Loucy (cell line): ENCODE measurements around the gene DCAF10.

Source experiments
- EZH2phosphoT487 ChIP-seq: fragments of 200-600 bp; IDR thresholded peaks from 2 replicates; pipeline ENCODE4 v1.6.1; 2018; ENCODE audit warnings: antibody characterized with exemption, mild to moderate bottlenecking, moderate library complexity, borderline replicate concordance
- TF ChIP-seq, protein P1 (sequence below): fragments of 200-600 bp; sonication (generic); conservative IDR thresholded peaks from 2 replicates; pipeline ENCODE4 v1.5.1; 2014; ENCODE audit warnings: mild to moderate bottlenecking, antibody characterized with exemption, low read length

DNA sequence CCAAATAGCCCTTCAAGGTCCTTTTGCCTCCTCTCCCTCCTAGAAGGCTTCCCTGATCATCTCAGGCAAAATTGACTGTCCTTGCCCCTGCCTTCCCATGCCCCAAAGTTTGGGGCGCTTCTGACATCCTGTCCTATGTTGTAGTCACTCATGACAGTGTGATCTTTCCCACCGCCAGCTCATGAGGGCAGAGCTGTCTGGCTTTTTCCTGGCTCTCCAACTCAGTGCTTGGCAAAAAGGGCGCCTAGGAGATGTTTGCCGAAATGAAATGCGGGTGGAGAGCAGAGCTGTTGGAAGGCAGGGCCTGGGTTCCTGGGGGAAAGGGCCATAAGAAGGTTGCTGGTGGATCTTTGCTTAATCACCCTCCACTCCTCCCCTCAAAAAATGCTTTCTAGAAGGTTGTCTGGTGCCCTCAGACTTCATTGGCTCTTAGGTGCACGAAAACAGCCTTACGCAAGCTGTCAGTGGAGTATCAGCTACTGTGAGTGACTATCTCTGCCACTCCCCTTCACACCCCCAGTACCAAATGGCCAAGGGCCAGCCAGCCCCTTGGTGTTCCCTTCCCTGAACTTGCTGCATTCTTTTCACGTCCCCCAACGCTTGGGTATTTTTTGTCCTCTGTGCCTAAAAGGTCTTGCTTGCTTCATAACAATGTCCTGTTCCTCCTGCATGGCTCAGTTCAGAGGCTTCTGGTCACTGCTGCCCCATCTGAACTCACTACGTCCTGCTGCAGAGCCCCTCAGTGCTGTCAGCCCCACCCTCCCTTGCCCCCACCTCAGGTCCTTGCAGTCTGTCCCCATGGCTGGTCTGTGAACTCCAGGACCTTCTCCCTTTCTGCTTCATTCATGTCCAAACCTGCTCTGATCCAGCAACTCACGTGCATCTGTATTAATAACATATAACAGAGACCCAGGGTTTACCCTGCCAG, 106.0 kb downstream of the DCAF10 start:
- TF ChIP-seq, protein P1, sequence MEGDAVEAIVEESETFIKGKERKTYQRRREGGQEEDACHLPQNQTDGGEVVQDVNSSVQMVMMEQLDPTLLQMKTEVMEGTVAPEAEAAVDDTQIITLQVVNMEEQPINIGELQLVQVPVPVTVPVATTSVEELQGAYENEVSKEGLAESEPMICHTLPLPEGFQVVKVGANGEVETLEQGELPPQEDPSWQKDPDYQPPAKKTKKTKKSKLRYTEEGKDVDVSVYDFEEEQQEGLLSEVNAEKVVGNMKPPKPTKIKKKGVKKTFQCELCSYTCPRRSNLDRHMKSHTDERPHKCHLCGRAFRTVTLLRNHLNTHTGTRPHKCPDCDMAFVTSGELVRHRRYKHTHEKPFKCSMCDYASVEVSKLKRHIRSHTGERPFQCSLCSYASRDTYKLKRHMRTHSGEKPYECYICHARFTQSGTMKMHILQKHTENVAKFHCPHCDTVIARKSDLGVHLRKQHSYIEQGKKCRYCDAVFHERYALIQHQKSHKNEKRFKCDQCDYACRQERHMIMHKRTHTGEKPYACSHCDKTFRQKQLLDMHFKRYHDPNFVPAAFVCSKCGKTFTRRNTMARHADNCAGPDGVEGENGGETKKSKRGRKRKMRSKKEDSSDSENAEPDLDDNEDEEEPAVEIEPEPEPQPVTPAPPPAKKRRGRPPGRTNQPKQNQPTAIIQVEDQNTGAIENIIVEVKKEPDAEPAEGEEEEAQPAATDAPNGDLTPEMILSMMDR = no peak
- no peak for TF ChIP-seq EZH2phosphoT487
